CD1c-positive myeloid dendritic cell (primary cell): ENCODE measurements around the gene CDKN3.

Experiments
- DNase-seq: peaks from one replicate; pipeline ENCODE4 v3.0.0-alpha.2; 2016; ENCODE audit errors: extremely low spot score

CDKN3 gene, protein sequence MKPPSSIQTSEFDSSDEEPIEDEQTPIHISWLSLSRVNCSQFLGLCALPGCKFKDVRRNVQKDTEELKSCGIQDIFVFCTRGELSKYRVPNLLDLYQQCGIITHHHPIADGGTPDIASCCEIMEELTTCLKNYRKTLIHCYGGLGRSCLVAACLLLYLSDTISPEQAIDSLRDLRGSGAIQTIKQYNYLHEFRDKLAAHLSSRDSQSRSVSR

DNA sequence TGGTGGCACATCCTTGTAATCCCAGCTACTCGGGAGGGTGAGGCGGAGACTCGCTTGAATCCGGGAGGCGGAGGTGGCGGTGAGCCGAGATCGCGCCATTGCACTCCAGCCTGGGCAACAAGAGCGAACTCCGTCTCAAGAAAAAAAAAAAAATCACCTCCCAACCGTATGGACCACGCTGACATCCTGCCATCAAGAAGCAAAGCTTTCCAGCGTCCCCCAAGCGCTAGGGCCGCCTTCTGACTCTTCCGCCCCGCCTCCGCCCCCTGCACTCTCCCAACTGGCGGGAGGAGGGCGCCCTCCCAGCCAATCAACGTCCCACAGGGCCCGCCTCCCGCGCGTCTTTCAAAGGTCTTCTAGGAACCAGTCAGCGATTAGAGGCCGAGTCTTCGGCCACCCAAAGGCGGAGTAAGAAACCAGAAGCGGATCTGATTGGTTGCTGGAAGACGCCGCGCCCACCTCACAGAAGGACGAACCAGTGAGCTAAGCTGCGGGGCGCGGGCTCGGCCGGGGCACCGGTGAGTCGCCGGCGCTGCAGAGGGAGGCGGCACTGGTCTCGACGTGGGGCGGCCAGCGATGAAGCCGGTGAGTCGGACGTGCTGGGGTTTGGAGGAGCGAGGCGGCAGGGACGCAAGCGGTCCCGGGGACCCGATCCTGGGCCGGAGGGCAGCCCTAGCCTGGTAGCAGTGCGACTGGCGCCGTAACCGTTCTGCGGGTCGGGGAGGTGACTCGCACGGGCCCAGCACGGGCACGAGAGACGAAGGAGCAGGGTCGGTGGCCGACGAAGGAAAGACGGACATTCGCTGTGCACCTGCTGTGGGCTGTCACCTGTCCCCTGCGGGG is at the start of gene CDKN3:
TSS of gene CDKN3 (plus strand) at position 515 of the 843 bp plus-strand sequence. CDS start at position 577, 62 bp downstream.
- DNase-seq = peak; percentile 99

DNA sequence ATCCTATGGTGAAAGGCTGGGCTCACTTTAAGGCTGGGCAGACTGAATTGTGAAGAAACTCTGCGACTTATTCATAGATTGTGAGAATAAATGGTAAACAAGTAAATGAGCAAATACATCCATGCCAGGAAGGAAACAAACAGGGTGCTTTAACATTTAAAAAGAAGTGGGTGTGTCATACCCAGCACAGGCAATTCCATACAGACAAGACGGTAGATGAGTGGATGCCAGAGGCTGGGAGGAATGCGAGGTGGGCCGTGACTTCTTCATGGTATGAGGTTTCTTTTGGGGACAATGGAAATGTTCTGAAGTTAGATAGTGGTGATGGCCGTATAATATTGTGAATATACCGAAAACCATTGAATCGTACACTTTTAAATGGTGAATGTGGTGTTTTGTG is 49.8 kb upstream of the CDKN3 start:
- no peak for DNase-seq

DNA sequence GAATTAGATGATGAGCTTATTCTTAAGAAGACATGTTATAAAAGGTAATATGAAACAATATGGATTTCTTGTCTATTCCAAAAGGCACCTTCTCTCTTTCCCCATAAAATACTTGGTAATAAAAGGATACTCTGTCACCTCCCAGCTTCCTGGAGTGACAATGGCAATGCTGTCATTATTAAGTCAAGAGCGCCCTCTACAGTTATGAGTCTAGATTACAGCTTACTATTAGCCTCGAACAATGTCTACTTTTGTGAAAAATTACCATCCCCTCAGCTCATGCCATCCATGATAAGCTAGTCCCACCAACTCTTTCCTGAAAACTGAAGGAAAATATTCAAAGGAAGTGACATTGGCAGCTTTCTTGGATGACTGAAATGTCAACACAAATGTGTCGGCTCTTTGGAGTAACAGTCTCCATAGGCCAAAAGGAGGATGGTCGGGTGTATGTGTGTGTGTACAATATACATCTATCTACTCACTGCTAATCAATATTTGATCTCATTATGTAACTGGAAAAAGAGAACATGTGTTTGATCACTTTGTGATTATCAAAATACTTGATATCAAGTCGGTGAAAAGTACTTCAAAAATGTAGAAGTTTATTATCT is 48.7 kb upstream of the CDKN3 start:
- peak; percentile 67 for DNase-seq

DNA sequence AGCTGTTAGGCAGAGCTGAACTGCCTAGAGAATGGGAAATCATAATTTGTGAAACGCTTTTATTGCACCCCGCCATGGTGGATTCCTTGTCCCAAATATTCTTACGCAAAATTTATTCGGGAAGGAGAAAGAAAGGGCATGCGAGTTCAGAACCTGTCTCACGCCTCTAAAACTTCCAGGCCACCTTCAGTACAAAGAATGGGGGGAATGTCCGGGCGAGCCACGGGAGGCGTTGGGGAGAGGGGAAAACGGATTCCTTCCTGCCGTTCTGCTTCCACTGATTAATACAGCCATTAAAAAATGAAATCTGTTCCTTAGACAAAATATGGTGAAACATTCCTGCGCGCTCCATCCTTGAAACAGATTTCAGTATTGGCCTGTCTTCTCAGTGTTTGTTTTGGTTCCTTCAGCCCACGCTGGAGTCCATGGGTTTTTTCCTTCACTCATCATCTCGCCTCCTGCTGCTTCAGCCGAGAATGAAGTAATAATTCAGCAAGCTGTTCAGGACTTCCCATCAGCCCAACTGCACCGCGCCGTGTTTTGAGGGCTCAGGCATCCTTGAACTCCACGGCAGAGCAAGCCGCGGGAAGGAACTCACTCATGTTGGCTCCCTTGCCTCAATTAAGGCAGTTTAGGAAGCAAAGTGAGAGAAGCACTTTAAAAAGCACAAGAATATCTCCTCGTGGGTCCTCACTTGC is 47.7 kb upstream of the CDKN3 start:
- no peak for DNase-seq

DNA sequence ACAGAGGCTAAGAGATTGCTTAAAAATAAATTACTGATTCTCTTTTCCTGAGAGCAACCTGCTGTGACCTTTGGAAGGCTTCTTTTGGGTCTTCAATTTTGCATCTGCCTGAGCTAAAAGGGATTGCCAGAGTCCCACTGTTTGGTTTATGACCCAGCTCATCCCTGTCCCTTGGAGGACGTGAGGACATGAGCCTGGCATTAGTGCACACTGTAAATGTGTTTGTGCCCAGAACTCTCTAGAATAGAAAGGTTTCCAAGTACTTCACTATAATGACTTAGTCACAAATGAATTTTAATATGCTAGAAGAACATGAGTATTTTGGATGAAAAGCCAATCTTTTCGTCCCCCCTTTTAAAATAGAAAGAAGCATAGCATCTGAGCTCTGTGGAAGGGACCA is 47.1 kb upstream of the CDKN3 start:
- DNase-seq = no peak

DNA sequence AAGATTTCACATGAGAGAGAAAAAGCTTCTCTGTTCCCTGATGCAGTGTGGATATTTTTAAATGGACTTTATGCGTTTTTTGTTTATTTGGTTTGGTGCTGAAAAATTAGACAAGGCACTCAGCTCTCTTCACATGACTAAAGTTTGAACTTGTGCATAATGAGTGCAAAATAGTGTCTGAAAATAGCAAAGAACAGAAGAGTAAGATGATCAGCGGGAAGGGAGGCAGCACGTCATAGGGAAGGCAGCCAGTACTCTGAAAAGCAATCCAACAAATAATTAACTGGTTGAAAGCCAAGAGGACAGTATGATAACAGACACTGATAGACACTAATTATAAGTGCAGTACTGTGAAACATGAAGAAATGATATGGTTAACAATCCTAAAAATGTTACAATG is 46.6 kb upstream of the CDKN3 start:
- no peak for DNase-seq

DNA sequence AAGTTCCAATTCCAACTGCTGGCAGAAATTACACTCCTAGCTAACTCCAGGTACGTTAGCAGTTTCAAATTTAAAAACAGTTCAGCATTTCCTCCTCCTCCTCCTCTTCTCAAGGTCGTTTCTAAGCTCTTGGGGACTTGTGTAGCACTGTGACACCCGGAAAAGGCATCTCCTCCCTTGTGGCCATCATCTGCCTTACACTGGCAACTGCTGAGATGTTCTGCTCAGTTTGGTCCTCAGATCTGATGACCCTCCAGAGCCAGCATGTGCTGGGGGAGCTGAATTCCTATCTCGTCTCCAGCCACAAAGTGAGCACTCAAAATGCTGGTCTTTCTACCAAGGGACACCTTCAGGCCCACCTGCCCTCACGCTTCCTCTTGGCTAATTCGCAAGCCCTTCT is 43.5 kb upstream of the CDKN3 start:
- DNase-seq = no peak

DNA sequence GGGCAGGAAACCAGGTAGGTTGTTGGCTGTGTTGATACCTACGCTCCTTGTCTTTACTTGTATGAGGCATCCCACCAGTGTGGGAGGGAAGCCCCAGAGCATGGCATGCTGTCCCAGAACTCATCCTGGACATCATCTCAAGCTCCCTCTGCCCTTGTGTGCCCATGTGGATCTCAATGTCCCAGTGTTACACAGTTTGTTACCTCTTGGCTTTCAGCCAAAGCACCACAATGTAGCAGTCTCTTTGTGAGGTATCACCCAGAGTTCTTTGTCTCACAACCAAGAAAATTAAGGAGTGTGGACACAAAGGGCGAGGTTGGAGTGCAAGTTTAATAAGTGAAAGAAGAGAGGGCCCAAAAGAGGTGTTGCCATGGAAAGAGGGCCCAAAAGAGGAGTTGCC is 43.1 kb upstream of the CDKN3 start:
- no peak for DNase-seq

DNA sequence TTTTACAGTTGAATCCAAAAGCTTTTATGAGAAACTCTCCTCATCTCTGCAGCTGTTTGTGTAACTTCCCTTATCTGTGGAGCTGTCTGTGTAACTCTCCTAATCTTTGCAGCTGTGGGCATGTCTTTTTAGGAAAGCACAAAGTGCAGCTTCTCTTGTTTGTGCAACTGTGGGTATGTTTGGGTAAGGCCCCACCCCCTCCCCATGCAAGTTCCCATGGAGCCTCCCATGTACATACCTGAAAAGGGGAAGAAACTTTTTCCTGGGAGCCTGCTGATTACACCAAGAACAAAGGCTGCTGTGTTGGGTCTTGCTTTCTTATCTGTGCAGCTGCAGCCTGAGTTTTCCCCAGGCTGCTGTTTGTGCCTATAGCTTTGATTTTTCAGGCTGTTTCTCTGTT is 42.7 kb upstream of the CDKN3 start:
- DNase-seq = peak; percentile 18

DNA sequence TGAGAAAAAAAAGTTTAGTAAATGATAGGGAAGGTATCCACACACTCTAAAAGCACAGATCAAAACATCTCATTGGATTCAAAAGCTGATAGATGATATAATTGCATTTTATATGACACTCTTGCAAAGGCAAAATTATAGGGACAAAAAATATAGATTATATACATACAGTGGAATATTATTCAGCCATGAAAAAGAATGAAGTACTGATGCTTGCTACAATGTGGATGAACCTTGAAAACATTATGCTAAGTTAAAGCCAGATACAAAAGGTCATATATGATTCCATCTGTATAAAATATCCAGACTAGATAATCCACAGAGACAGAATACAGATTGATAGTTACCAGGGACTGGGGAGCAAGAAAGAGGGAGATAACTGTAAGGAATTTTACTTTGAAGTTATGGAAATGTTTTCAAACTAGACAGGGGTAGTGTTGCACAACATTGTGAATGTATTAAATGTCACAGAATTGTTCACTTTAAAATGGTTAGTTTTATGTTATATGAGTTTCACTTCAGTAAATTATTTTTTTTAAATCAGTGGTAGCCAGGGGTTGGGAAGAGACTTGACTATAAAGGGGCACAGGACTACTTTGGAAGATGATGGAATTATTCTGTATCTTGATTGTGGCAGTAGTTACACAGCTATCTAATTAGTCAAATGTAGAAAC is 41.7 kb upstream of the CDKN3 start:
- no peak for DNase-seq

DNA sequence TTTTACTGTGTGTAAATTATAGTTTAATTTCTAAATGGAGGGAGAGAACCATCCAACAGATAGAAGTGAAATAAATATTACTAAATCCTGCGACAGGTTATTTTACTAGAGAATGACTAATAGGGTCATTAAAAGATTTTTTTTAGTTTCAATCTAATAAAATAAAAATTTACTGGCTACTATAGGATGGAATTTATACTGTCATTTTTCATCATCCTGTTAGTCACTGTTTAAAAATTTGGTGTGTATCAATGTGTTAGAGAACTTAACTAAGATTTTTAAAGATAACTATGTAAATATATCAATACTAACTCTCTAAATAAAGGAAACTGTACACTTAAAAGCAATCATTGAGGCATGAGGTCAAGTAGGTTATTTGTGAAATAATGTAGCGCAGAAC is 41.1 kb upstream of the CDKN3 start:
- DNase-seq = no peak

DNA sequence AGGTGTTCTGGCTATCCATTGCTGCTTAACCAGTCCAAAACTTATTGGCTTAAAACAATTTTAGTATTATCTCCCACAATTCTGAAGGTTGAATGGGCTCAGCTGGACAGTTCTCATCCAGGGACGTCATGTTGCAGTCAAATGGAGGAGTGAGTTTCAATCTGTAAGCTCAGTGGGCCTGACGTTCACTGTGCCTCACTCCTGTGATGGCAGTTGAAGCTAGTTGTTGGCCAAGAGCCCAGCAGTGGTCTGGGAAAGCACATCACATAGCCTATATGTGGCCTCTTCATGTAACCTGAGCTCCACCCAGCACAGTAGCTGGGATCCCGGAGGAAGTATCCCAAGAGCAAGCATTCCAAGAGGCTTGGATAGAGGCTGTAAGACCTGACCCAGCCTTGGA is 40.6 kb upstream of the CDKN3 start:
- DNase-seq = no peak

DNA sequence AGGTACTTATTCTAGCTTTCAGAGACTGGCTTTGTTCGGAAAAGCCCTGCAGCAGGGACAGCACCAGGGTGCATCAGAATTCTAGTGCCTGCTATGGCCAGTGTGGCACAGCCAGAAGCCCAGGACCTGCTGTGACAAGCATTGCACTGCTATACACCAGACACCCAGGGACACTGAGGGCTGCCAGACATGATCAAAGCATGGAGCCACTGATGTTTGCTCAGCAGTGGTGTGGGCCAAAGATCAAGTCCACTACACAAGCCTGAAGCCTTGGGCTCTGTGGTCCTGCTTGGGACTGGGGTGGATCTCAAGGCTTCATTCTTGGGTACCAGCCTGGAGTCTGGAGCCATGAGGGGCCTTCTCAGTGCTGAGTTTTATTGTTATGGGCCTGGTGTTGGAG is 36.1 kb upstream of the CDKN3 start:
- no peak for DNase-seq

DNA sequence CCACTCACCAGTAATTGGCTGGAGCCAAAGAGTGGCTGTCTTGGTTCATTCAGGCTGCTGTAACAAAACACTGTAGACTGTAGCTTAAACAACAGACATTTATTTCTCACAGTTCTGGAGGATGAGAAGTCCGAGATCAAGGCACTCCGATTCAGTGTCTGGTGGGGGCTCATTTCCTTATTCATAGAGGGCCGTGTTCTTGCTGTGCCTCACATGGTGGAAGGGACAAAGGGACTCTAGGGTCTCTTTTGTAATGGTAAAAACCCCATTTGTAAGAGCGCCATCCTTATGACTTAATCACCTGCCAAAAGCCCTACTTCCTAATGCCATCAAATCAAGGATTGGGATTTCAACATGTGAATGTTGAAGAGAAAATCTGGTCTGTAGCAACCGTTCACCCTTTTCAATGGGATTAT is 34.7 kb upstream of the CDKN3 start:
- DNase-seq = no peak

DNA sequence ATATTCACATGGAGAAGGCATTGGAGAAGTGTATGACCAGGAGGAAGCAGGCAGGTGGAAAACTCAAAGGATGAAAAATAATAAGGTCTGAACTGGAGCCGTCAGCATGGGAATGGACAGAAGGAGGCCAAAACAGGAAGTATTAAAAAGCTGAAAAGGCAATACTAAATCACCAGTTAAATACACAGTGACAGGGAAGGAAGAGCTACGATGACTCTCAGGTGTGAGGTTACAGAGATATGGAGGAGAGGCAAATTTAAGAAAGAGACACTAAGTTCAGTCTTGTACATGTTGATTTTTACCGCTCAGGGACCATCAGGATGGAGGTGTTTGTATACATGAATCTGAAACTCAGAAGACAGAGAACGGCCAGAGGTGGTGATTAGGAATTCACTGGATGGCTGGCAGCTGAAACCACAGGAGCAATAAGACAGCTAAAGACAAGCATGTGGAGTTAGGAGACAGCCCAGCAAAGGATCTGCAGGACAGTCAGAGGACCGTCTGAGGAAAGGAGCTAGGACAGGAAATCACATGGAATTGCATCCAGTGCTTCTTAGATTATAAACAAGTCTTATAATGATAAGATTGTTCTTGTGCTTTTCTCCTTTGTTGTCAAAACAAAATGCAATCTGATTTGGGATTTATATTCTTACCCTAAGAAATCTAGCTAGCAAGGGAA is 33.9 kb upstream of the CDKN3 start:
- DNase-seq = no peak

DNA sequence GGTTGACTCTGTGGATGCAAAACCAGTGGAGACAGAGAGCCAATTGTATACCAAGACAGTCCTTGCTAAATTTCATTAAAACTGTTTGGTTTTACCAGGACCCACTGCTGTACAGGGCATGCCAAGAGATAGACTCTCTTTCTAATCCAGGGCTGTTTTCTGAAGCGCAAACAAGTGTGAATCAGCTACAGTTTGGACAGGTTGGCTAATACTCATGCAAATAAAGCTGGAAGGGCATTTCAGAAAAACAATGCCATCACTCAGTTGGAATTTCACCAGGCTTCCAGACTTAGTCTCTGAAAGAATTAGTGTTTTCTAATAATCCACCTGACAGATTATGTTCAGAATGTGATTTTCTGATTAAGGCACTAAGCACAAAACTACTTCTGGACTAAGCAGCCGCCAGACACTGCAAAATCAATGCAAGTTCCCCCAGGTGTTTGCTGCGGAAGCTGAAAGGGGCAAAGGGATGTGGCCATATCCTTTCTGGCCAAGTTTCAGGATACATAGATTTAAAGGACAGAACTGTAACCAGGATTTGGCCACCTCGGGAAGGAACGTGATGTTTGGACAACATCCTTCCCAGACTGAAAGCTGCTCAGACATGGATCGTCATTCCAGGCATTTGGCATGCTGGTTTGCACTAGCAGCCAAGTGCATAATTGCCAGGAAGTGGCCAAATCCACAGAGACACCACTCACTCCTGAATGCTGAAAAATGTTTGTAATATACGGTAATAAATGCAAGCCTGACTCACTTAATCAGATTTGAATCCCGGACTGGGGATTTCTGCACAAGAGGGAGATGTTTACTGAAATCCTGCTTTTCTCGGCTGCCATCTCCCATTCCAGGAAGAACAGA is 32.0 kb upstream of the CDKN3 start:
- no peak for DNase-seq

DNA sequence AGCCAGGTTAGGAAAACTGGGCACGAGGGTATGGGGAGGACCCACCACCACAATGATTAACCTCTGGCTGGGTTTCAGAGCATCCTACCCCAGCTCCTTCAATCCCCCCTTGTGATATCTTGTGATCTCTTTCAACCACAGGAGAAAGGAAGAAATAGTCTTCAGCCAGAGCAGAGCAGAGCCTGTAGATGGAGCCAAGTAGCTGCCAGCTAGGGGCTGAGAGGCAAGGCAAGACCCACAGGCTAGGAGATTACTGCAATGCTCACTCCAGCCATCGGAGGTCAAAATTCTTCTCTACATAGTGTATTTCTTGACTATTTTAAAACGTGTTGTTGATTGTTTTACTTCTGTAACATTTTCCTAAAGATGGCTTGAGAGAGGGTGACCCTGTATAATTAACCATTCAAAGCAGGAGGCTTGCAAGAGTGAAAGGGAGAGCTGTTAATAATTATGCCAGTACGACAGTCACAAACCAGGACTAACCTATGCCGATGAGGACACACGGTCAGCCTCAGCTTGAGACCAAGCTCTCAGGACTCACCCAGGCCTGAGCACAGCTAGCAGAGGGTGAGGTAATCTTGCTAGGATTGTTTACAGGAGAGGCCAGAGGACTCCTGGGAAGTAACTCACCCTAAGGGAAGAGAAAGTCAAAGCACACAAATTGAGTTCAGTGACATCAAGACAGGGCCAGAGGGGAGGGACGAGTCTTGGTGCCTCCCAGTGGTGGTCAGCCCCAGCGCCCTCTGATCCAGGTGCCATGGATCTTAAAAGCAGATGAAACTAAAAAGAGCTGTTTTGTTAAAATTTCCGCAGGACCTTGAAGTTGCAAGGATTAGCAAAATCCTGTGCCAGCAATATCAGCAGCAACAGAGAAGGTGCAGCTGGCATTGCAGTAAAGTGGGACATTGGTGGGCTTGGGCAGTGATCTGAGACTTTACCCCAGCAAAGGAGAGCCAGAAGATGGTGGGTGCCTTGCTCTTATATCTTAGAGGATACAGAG is 29.8 kb upstream of the CDKN3 start:
- DNase-seq = no peak

DNA sequence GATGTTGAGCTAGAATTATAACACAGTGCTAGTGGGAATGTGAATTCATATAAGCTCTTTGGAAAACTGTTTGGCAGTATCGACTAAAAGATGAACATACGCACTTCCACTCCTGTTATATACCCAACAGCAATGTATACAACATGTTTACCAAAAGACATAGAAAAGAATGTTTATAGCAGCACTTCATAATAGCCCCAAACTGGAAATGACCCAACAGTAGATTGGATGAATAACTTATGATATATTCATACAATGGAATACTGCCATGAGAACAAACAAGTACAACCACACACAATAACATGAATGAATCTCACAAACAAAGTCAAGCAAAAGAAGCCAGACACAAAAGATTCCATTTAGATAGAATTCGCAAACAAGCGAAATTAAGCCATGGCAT is 28.5 kb upstream of the CDKN3 start:
- no peak for DNase-seq

DNA sequence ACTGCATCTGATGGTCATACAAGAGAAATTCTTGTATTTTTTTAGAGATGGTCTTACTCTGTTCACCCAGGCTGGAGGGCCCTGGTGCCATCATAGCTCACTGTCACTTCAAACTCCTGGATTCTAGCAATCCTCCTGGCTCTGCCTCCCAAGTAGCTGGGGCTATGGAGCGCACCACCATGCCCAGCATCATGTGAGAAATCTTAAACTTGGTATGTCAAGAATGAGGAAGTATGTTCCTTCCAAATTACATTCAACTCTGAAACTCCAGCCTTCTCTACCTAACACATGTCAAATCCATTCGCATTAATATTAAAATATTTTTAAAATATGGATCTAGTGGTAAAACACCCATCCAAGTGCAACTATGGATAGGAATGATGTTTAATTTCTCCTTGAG is 27.5 kb upstream of the CDKN3 start:
- no peak for DNase-seq
